Stimulated activated CD4-positive, alpha-beta T cell treated with anti-CD3 and anti-CD28 coated beads, Interleukin-12 subunit alpha, Interleukin-12 subunit beta, amount 100 ng/mL, for 4 hours (primary cell): Measurements from ENCODE around the gene PARPBP.
"Not testable (repeated sequence)": the region's sequence is repeated elsewhere in the genome, so short reads cannot be mapped to it uniquely, and the experiment has no call there.

Experiments
- DNase-seq: peaks from one replicate; pipeline ENCODE4 v3.0.0-alpha.2; 2020

PARPBP gene

GRCh38 chr12:102163383-102163782 lies 43.4 kb downstream of the PARPBP start:
- DNase-seq: no peak

DNA sequence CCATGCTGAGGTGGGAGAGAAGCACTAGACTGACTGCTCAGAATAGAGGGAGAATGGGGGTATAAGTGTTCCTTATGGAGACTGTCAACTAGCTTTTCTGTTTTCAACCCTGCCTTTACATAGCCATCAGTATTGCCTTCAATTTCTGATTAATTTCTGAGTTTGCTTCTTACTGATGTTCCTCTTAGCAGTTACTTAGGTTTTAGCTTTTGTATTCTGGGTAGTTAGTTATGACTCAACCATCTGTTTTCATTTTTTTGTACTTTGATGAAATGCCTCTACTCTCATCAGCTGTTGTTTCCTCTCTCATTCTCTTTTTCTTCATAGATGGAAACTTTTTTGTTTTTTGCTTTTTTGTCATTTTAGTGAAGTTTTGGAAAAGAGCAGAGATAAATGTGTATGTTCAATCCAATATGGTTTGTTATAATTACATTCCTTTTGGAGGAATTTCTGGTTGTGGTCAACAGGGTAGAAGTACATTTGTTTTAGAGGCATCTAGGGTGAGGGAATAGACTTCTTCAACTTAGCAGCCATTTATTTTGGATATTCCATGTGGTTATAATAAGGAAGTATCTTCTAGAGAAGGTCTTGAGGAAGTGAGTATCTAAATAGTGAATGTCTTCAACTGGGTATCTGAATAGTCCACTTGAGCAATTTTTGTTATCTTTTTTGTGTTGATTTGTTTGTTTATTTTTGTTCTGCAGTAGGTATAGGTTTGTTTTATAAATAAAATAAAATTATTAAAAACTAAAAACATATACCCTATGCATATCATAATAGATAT lies 48.0 kb downstream of the PARPBP start:
- no peak for DNase-seq

DNA sequence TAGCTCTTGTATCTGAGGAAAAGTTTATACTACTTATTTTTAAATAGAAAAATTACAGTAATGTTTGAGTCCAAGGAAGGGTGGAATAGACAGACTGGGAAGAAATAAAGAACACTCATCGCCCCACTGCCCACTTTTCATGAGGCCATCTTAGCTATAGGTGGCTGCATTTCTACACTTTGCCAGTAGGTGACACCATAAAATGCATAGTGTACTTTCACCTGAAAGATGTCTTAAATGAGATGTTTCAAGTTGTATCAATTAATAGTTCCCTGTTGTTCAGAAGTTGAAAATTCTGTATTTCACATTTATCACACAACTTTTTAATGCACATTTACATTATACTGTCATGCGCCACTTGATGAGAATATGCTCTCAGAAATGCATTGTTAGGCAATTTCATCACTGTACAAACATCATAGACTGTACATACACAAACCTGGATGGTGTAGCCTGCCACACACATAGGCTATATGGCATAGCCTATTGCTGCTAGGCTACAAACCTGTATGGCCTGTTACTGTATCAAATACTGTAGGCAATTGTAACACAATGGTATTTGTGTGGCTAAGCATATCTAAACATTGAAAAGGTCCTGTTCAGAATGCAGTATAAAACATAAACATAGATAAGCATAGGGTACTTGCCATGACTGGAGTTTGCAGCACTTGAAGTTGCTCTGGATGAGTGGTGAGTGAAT lies 50.1 kb downstream of the PARPBP start:
- DNase-seq: no peak

DNA sequence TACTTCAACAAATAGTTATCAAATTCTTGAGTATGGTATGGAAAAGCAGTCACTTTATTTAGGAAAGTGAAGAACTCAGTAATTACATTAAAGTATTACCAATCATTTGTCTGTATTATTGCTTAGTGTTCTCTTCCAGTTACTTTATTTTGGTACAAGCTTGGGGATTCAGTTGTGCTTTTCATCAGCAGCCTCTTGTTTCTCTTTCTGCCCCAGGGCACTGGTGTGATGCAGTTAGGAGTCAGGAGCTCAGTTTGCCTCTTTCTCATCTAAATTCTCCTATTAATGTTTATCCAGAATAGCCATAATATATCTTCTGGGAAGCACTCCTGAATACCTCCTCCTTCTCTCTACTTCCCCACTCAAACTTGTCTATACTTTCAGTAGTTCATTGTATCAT lies 52.0 kb downstream of the PARPBP start:
- DNase-seq: no peak

- no peak for DNase-seq
Measured at GRCh38 chr12:102172436-102172835, 52.5 kb downstream of the PARPBP start.

GRCh38 chr12:102174117-102174516 lies 54.1 kb downstream of the PARPBP start:
- DNase-seq: no peak

- DNase-seq: no peak
Measured at GRCh38 chr12:102174761-102175160, 54.8 kb downstream of the PARPBP start.

DNA sequence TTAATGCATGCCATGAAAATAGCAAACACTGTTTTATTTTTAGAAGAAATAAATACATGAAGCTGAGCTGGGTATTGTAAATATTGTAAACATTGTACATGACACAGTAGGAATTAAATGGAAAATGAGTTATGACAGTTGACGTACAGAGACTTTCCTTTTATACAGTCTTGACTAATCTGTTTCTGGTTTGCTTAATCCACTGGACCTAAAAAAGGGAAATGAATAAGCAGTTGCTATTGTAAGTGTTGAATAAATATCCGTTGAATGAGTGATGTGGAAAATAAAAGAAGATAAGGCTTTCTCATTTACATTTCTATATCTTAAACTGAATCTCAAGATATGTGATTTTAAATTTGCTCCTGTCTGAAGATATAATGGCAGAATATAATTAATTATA lies 62.7 kb downstream of the PARPBP start:
- no peak for DNase-seq

DNA sequence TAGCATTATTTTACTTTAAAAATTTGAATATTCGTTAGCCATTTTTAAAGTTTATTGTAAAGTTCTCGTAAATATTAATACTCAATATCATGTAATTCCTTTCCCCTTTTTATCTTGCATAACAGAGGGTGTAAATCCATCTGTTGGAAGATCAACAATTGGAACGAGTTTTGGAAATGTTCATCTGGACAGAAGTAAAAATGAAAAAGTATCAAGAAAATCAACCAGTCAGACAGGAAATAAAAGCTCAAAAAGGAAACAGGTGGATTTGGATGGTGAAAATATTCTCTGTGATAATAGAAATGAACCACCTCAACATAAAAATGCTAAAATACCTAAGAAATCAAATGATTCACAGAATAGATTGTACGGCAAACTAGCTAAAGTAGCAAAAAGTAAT lies 75.8 kb downstream of the PARPBP start:
- no peak for DNase-seq

DNA sequence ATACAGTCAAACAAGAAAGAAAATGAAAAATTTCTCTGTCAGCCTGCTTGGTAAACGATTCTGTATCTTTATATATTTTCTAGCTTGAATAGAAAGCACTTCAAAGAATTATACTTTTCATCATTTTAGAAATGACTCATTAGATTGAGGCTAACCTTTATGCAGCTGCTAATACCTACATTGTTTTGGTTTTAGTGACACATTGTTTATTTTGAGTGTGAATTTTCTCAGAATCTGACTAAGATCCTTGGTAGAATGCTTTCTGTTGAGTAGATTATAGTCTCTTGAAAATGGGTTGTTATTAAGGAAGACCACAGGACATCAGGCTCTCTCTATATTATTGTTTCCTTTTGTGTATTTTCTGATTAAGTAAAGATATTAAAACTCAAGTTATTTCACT lies 77.8 kb downstream of the PARPBP start, which contains the start of gene PMCH:
PMCH (minus strand) TSS at position 45 of the 400 bp plus-strand sequence. CDS start 63 bp downstream, outside the sequence.
- no peak for DNase-seq

- no peak for DNase-seq
Measured at GRCh38 chr12:102201436-102202061, 81.6 kb downstream of the PARPBP start.

GRCh38 chr12:102202556-102202955 lies 82.6 kb downstream of the PARPBP start:
- DNase-seq: no peak

- no peak for DNase-seq
Measured at GRCh38 chr12:102204025-102204424, 84.0 kb downstream of the PARPBP start.

GRCh38 chr12:102215992-102216691 lies 96.2 kb downstream of the PARPBP start:
- DNase-seq: no peak

DNA sequence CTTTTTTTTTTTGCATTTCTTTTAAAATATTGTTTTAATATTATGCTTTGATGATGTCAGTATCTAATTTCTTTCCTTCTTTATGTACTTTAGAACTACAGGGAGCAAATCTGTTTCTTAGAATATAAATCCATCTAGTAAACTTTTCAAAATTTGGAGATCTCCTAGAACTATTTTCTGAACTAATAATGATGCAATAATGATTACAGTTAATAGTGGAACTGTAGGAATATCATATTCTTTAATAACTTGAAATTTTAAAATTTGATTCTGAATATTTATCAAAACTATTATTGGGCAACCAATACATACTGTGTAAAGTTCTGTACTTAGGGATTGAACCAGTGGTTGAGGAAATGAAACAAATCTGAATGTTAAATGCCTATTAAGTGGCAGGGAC lies 100.8 kb downstream of the PARPBP start:
- no peak for DNase-seq

DNA sequence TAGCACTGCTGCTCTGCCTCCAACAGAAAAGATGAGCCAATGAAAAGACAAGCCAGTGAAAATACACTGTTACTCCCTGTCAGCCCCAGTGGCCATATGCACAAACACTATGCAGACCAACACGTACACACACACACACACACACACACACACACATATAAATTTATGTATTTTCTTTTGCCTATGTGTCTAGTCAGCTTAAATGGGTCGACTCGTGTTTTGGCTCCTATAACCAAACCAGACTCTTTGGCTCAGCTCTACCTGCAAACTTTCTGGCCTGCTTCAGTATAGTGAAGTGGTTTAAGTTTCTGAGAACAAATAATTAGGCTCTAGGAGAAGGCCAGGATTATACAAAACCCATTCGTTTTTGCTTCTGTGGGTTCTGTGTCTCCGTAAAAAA lies 108.0 kb downstream of the PARPBP start:
- no peak for DNase-seq

DNA sequence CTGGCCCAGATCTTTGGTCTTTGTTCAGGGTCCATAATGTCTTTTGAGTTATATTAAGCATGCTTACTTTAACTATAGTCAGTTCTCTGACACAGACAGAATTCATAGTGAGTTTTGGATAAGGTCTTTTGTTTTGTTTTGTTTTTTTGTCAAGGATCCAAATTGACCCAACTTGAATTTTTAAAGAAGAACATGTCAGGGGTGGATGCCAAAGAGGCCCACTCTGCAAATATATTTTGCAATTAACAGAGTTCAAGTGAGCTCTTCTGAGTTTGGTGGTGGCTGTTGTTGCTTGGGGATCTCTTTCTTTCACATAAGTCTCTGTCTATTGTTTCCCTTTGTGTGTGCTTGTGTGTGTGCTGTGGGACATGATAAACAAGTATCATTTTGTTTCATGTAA lies 112.1 kb downstream of the PARPBP start:
- DNase-seq: no peak

DNA sequence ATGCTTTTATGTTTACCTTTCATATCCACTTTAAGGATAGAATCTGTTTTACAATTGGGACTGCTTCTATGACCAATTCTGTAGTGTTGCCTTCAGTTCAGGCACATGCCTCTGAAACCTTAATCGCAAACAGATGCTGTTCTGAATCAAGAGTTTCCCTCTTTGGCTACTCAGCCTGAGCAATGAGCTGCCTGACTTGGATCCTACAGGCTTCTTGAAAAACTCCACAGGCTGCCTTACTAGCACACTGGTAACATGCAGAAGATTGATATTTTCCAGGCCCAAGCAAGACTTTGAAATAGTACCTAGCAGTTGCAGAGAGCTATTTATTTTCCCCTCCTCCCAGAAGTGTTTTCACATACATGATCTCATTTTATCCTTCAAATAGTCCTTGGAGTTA lies 112.5 kb downstream of the PARPBP start:
- DNase-seq: no peak

GRCh38 chr12:102234599-102234998 lies 114.6 kb downstream of the PARPBP start:
- no peak for DNase-seq

GRCh38 chr12:102240859-102241258 lies 120.9 kb downstream of the PARPBP start:
- not testable (repeated sequence) for DNase-seq
